Caco-2 (cell line): Measurements from ENCODE around the gene DAB2IP. TPM values are rescaled to one million over a fixed set of nuclear protein-coding genes. Genes with fewer than 3 reads are reported as not detected.

Source experiments
- BruUV-seq: library from RNA; stranded (reverse); fragments of 400-500 nt; replicated peaks from 2 replicates; lab custom pipeline; 2021; lab: Mats Ljungman, UMichigan
- CTCF ChIA-PET: fragments of 300-600 bp; sonication (Branson Sonifier 250); formaldehyde crosslinking; loops from one replicate; lab custom pipeline; 2022; ENCODE audit warnings: antibody characterized with exemption; lab: Charles Lee
- POLR2A ChIA-PET: fragments of 300-600 bp; sonication (Branson Sonifier 250); formaldehyde crosslinking; loops from one replicate; lab custom pipeline; 2022; ENCODE audit warnings: antibody characterized with exemption; lab: Charles Lee
- DNase-seq, 2 experiments: peaks; one replicate each; pipeline versions ENCODE4 v3.0.0 to v3.0.0-alpha.2; 2020 to 2022
- H3K27me3 ChIP-seq: replicated peaks from 2 replicates; pipeline ENCODE4 v1.6.0; 2011; ENCODE audit warnings: low read length; ENCODE audit not compliant: control insufficient read depth, insufficient read depth
- H3K36me3 ChIP-seq: 2 replicates; pipeline ENCODE4 v1.5.1; 2011; ENCODE audit warnings: low read length; ENCODE audit not compliant: control insufficient read depth, insufficient read depth
- H3K4me1 ChIP-seq: fragments of 250-450 bp; sonication (Bioruptor Pico); 2 replicates; pipeline ENCODE4 v1.5.1; 2020; ENCODE audit warnings: mild to moderate bottlenecking
- H3K4me3 ChIP-seq: 2 replicates; pipeline ENCODE4 v1.5.1; 2011; ENCODE audit warnings: low read depth, mild to moderate bottlenecking, control low read depth, low read length
- H3K9me3 ChIP-seq: fragments of 250-450 bp; sonication (Bioruptor Pico); 2 replicates; pipeline ENCODE4 v1.5.1; 2020; ENCODE audit warnings: mild to moderate bottlenecking, moderate library complexity
- H3K27ac Mint-ChIP-seq: one replicate; pipeline ENCODE4 v1.8.0; 2022; ENCODE audit warnings: mixed read lengths; ENCODE audit not compliant: unreplicated experiment
- H3K27me3 Mint-ChIP-seq: one replicate; pipeline ENCODE4 v1.8.0; 2022; ENCODE audit warnings: mixed read lengths; ENCODE audit not compliant: insufficient read depth, unreplicated experiment
- H3K36me3 Mint-ChIP-seq: one replicate; pipeline ENCODE4 v1.8.0; 2022; ENCODE audit warnings: mild to moderate bottlenecking, mixed read lengths; ENCODE audit not compliant: insufficient read depth, unreplicated experiment
- H3K4me1 Mint-ChIP-seq: one replicate; pipeline ENCODE4 v1.8.0; 2022; ENCODE audit warnings: low read depth, mixed read lengths; ENCODE audit not compliant: unreplicated experiment
- H3K4me3 Mint-ChIP-seq: one replicate; pipeline ENCODE4 v1.8.0; 2022; ENCODE audit warnings: mild to moderate bottlenecking, moderate library complexity, mixed read lengths; ENCODE audit not compliant: unreplicated experiment
- H3K9me3 Mint-ChIP-seq: one replicate; pipeline ENCODE4 v1.8.0; 2022; ENCODE audit warnings: mixed read lengths; ENCODE audit not compliant: unreplicated experiment
- CTCF ChIP-seq, 2 experiments: fragments of 200-600 bp in 1 of 2; IDR thresholded peaks; 1 replicate in 1 of 2; 2 replicates in 1 of 2; pipeline versions ENCODE4 v1.5.1 to v1.8.0; 2011 to 2022; ENCODE audit warnings: antibody characterized with exemption in 1 of 2, control low read depth in 1 of 2, inconsistent platforms in 1 of 2, low read depth in 1 of 2, low read length in 1 of 2, mild to moderate bottlenecking in 1 of 2, moderate library complexity in 1 of 2; ENCODE audit not compliant: insufficient read depth in 1 of 2, severe bottlenecking in 1 of 2, unreplicated experiment in 1 of 2
- intact Hi-C: fragments of 100-400 bp; cut with micrococcal nuclease; formaldehyde crosslinking; loops from one replicate; pipeline ENCODE4 v1.10.0; 2022; ENCODE audit not compliant: unreplicated experiment
- total RNA-seq: library from RNA; stranded (reverse); gene quantifications from 2 replicates; pipeline ENCODE4 v1.2.3, GENCODE V29; 2022

The DAB2IP gene
- total RNA-seq, 1 experiment from 2014 or later, result 26.0 TPM

- H3K4me1 Mint-ChIP-seq, result peaks cover 5% of the 10 kb centered on the region
- ChIA-PET POLR2A (no interaction called here), CTCF (interaction anchor here (1.1 to 2.2 kb wide), 2 partner anchors 10 to 245 kb away, joined by 4 to 10 read pairs; no protein-coding TSS in a partner anchor)
- no peak overlapping the region for H3K27ac Mint-ChIP-seq
- H3K4me3 ChIP-seq, result no peak overlapping the region
- no peaks in the 10 kb centered on the region for H3K9me3 Mint-ChIP-seq
- no peak overlapping the region for H3K4me3 Mint-ChIP-seq
- BruUV-seq, result no TSS peak
- peaks cover 27% of the 10 kb centered on the region for H3K4me1 ChIP-seq
- no peaks in the 10 kb centered on the region for H3K9me3 ChIP-seq
- H3K36me3 ChIP-seq, result no peaks in the 10 kb centered on the region
- H3K27me3 Mint-ChIP-seq, result no peaks in the 10 kb centered on the region
- intact Hi-C loops, result loop anchor here (2.0 kb wide), 1 partner anchor 59 kb away; no protein-coding TSS in a partner anchor
- DNase-seq, result no peak
- H3K27me3 ChIP-seq, result no peaks in the 10 kb centered on the region
- H3K36me3 Mint-ChIP-seq, result no peaks in the 10 kb centered on the region
- no peak for TF ChIP-seq CTCF (IDR thresholded peaks at IDR 0.05; ENCODE audit: insufficient read depth in 1 of 2, low read depth in 1 of 2, low read length in 1 of 2, severe bottlenecking in 1 of 2, unreplicated experiment in 1 of 2)
Measured at GRCh38 chr9:121745396-121745695, 93.9 kb downstream of the DAB2IP start.

GRCh38 chr9:121746411-121746810 lies 95.0 kb downstream of the DAB2IP start:
- Histone ChIP-seq H3K27me3 (no peaks in the 10 kb centered on the region), H3K36me3 (no peaks in the 10 kb centered on the region), H3K9me3 (no peaks in the 10 kb centered on the region), H3K4me1 (peaks cover 35% of the 10 kb centered on the region), H3K4me3 (no peak overlapping the region)
- peak overlapping the region; percentile 7 for H3K27ac Mint-ChIP-seq
- H3K9me3 Mint-ChIP-seq, result no peaks in the 10 kb centered on the region
- POLR2A ChIA-PET, result no interaction called here
- no peak overlapping the region for H3K4me3 Mint-ChIP-seq
- no peaks in the 10 kb centered on the region for H3K36me3 Mint-ChIP-seq
- H3K4me1 Mint-ChIP-seq, result peaks cover 5% of the 10 kb centered on the region
- no peak for DNase-seq
- intact Hi-C loops, result no loop called here
- TF ChIP-seq CTCF (IDR thresholded peaks at IDR 0.05; ENCODE audit: insufficient read depth in 1 of 2, low read depth in 1 of 2, low read length in 1 of 2, severe bottlenecking in 1 of 2, unreplicated experiment in 1 of 2), result no peak
- BruUV-seq, result no TSS peak
- H3K27me3 Mint-ChIP-seq, result no peaks in the 10 kb centered on the region
- CTCF ChIA-PET, result no interaction called here

- no peaks in the 10 kb centered on the region for H3K9me3 ChIP-seq
- no peak for TF ChIP-seq CTCF (IDR thresholded peaks at IDR 0.05; ENCODE audit: insufficient read depth in 1 of 2, low read depth in 1 of 2, low read length in 1 of 2, severe bottlenecking in 1 of 2, unreplicated experiment in 1 of 2)
- Mint-ChIP-seq H3K4me1 (peaks cover 5% of the 10 kb centered on the region), H3K36me3 (no peaks in the 10 kb centered on the region), H3K9me3 (no peaks in the 10 kb centered on the region), H3K27ac (peak overlapping the region; percentile 7), H3K4me3 (no peak overlapping the region), H3K27me3 (no peaks in the 10 kb centered on the region)
- DNase-seq, result no peak
- no peaks in the 10 kb centered on the region for H3K27me3 ChIP-seq
- ChIA-PET CTCF (no interaction called here), POLR2A (no interaction called here)
- H3K4me1 ChIP-seq, result peaks cover 38% of the 10 kb centered on the region
- H3K4me3 ChIP-seq, result no peak overlapping the region
- H3K36me3 ChIP-seq, result no peaks in the 10 kb centered on the region
- BruUV-seq, result no TSS peak
- intact Hi-C loops, result no loop called here
Measured at GRCh38 chr9:121746866-121747265, 95.4 kb downstream of the DAB2IP start.
